ENCODE results near the gene EDEM3.
"Not testable (repeated sequence)": the region's sequence is repeated elsewhere in the genome, so short reads cannot be mapped to it uniquely, and the experiment has no call there.

The EDEM3 gene

DNA sequence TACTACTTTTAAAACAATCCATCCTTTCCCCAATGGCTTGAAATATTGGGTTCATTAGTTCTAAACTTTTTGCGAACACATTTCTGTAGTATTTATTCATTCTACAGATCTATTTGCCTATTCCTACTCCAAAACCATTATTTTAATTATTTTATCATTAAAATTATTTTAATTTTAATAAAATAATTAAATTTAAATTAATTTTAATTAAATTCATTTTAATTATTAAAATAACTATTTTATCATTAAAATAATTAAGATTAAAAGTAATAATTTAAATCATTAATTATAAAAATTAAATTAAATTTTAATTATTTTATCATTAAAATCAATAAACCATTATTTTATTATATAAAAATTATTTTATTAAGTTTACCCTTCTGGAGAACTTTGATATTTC lies 15.6 kb downstream of the EDEM3 start:
- DNase-seq = no peak

DNA sequence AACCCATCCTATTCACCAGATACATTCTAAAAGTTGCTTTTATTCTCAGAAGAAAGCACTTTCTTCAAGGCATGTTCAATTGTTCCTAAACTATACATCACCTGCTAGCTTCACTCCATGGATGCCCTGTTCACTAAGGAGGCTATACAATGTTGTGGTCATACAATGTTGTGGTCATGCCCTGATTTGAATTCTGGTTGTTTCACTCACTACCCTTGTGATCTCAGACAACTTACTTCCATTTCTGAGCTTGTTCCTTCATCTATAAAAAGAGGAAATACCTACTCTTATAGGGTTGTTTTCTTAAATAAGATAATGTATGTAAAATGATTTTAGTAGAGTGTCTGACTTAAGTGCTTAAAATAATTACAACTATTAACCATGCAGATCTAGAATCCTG lies 19.7 kb downstream of the EDEM3 start:
- no peak for DNase-seq

DNA sequence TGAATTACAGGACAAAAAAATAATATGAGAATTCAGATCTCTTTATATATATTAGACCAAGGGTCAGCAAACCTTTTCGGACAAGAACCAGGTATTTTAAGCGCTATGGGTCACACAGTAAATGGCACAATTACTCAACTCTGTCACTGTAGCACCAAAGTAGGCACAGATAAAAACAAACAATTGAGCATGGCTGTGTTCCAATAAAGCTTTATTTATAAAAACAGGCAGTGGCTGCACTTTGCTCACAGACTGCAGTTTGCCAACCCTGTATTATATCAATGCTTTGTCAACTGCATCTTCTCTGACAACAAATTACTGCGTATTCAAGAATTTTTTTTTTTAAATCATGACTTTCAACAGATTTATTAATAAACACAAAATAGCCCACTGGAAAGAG lies 29.8 kb downstream of the EDEM3 start:
- no peak for DNase-seq

DNA sequence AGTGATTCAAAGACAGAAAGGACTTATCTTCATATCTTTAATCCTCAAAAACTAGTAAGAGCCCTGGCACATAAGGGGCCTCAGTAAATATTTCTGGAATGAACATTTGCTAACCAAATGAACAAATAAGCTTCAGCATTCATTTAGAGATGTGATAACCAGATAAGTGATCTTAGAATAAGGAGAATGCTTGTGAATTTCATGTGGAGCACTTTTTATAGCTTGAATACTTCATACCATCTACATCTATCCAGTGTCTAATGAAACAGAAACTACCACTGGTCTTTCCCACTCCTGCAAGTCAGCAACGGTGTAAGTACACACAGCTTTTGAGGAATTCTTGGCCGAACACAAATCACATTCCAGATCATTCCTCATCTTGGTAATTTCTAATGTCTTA lies 38.5 kb downstream of the EDEM3 start:
- DNase-seq = no peak

DNA sequence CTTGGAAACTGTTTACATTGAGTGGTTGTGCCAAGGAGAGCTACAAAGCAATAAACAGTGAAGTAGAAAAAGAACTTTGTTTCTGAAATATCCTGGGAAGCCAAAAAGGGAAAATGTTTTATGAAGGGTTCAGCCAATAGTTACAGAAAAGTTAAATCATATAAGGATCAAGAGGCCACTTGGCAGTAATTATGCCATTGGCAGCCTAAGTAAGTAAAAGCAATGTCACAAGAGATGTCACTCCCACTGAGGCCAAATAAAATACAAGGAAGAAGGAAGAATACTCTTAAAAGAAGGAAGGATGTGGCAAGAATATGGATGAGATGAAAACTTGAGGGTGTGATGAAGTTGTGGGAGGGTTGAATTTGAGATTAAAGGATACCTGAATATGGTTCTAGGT lies 45.2 kb downstream of the EDEM3 start:
- DNase-seq = no peak

DNA sequence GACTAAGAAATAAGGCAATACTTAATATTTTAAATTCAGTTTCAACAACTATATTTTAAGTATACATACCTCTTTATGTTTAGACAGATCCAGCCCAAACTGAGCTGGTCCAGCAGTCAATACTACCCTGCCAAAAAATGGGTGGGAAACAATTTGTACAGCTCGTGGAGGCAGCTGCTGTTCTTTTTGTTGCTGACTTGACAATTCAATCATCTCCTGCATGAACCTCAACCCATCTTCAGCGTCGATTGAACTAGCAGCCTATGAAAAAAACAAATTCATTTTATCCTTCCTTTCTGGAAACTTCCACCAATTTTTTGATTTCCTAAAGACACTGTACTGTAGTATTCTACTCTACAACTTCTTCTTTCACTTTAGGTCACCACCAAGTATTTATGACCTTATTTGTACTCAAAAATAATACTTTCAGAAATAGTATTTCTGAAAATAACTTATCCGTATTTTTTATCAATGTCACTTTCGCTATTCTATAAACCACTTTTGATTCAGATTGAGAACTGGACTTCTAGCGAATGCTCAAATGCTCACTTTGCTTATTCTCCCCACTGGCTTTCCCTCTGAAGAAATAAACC lies 46.5 kb downstream of the EDEM3 start:
- no peak for DNase-seq

DNA sequence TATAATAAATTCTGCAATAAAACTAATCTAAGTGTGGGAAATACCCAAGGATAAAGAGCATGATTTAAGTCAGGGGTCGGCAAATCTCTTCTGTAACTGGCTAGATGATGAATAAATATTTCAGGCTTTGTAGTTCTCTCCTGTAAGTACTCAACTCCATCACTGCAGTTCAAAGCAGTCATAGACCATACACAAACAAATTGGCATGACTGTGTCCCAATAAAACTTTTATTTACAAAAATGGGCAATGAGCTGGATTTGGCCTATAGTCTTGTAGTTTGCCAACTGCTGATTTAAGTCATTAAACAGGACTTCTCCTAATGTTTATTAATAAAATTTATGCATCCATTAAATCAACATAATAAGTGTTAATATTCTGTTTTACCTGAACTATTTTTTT lies 49.4 kb downstream of the EDEM3 start:
- no peak for DNase-seq

DNA sequence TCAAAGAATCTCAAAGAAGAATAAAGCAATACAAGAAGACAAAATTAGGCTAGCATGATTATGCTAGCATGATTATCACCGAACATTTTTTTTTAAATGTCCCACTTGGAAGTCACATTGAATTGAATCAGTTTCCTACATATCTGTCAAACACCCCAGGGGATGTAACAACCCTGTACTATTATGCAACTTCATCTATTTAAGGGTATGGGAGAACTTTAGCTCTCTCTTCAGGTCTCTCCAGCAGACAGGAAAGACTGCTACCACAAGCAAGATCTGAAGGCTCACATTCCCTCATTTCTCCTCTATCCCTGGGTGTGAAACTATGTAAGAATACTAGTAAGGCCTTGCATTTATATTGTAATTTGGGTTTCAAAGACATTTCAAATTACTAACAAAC lies 52.8 kb downstream of the EDEM3 start:
- no peak for DNase-seq

DNA sequence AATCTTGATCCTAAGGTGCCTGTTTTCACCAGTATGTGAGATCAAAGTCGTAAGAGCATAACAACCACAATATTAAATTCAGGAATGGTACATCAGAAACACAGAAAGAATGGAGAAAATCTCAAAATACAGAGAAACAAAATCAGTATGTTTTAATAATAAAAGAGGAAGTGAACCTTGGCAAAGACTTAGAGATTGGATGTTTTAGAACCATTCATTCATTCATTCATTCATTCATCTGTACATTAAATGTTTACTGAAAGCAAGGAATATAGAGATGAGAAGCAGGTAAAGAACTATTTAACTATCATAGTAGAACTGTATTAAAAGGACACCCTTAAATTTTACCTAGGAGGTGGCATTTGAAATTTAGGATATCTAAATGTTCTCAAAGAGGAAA lies 55.7 kb downstream of the EDEM3 start:
- no peak for DNase-seq

DNA sequence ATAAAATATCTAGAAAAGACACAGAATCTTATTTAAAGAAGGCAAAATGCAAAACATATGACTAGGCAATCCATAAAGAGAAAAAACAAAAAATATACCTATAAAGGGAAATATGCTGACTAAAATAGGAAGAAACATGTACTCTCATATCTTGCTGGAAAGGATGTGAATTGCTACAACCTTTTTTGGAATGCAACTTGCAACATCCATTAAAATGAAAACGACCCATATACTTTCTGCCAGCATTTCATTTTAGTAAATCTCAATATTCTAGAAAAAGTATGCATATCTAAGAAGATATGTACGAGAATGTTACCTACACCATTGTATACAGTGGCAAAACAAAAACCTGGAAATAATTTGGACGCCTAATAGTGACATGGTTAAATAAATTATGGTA lies 56.6 kb downstream of the EDEM3 start:
- DNase-seq = no peak

DNA sequence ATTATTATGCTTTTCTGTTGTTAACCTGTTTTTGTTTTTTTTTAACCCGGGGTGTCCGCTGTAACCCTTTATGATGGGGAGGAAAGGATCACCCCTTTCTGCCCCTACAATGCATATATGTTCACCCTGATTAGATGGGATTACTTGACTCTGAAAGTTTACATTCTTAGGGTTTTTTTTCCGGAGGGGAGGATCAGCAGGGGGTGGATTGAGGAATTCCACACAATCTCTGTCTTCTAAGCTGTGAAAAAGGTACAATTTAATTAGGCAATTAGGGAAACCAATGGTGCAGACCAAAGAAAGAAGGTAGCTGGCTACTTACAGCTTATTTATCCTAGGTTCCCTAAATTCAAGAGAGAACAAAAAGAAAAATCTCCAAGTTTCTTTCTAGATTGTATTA lies 58.3 kb downstream of the EDEM3 start:
- DNase-seq = no peak

DNA sequence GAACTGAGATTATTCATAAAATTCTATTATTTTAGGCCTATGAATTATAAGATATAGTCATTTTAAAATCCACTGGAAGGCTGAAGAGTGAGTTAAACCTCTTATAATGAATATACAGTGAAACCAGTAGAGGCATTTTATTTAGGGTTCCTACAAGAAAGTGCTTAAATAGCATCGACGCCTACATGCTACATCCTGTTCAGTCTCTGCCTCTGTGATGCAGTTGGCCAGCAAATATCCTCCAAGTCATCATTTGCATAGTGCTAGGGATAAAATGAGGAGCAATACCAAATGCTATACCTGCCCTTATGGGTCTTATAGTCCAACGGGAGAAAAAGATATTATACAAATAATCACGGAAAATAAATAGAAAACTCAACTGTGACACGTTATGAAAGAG lies 59.6 kb downstream of the EDEM3 start:
- DNase-seq = no peak

DNA sequence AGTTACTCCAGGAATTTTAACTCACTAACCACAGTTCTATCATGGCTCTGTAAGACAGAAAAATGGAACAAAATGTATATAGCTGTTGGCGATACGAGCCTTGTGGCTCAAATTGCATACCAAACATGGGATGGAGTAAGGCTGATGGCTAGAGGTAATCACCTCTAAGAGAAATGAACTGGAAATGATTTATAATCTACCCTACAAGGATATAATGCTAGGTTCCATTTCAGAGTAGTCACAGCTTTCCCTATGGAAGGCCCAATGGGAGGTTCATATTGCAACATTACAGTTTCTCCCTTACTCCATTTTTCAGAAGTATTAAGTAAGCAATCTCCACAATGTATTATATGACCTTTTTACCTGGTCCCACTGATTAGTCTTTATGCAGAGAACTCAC lies 61.6 kb downstream of the EDEM3 start:
- no peak for DNase-seq

DNA sequence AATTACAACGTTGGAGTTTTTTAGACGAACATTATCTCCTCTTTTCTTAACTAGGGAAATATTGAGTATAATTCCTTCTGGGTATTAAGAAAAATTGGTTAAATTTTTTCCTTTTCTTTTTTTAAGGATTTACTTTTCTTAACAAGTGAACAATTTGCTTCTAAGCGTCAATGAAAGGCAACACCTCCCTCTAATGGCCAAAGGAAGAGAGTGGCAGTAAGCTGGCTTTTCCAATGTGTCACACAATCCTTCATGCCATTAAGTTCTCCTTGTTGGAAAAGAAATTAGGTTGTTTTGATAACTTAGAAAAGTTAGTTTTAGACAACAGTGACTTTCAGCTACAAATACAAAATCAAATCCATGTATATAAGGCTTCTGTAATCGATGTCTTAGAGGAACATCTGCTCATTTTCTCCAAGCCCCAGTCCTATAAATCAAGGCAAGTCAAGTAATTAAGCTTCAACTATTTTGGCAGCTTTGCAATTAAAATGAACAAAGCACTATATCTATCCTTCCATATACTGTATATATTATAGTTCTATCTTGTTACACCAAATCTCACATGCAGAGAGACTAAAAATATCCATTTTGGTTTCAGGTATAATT lies 62.8 kb downstream of the EDEM3 start:
- no peak for DNase-seq

DNA sequence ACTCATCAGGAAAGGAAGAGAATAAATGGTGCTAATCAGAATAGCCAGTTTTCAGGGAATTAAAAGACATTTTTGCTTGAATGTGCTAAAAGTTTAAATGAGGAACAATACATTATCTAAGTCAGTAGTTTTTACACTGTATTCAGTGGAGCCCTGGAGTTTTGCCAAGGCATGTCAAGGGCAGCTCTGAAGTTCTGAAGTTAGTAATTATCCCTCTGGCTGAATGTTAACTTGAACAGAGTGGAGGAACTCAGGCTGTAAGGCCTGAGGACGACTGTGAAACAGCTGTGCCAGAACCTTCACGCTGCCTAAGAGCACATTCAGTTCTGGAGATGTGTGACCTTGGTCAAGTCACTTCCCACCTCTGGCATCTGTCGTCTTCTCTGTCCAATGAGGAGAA lies 68.1 kb downstream of the EDEM3 start:
- no peak for DNase-seq

DNA sequence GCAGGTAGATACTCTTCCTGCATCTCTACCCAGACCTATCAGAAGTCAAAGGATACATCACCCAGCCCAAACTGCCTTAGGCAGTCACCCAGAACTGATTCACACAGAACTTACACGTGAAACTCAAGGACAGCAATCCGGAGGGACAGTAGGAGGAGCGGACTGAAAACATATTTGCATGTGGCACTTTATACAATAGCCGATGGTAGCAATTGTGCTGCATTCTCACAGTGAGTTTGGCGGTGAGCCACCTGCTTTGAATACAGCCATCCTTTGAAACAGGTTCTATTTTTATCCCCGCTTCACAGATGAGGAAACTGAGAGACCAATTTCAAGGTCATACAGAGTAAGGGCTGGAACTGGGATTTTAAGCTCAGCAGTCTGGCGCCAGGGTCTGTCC lies 69.5 kb downstream of the EDEM3 start:
- no peak for DNase-seq

DNA sequence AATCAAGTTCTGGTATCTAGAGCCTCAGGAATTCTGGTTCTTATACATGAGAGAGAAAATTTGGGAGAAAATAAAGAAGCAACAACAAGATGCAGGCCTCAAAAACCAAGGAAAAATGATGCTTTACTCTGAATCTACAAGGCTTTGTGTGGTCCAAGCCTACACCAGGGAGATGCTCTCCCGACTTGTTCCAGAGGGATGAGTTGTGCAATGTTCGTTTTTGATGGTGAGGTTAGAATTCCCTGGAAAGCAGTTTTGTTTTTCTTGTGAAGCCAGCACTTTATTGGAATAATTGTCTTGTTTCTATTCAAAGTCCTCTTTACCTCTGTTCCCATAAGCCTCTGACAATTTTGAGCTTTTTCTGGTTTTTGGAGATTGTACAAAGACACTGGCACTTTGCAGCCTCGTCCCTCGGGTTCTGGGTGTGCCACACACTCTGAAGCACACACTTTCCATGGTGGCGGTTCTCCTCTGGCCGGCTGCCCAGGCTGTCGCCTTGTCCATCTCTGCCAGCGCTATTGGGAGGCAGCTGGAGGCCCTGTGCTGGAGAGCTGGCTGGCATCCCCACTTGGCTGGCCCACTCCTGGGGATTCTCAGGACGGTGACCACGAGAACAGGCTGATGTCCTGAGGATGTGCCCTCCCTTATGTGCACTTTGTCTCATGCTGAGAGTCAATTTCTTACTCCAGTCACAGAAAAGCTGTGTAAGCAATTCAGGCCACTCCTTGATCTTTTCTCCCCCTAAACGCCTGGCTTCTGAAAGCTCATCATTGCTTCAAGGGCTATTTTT lies 70.2 kb downstream of the EDEM3 start:
- DNase-seq = no peak

DNA sequence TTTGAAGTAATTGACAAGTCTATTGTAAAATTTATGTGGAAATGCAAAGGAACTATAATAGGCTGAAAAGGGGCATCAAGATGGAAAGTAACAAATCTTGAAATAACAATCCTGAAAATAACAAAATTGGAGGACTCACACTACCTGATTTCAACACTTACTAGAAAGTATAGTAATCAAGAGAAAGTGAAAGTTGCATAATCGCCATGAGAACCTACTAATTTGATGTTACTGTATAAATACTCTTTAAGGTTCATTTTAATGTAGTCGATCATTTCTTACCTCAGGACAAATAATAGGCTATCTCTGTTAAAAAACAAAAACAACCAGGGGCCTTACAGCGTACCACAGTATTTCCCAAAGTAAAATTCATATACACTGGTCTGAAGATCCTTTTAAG lies 71.7 kb downstream of the EDEM3 start:
- DNase-seq = no peak

DNA sequence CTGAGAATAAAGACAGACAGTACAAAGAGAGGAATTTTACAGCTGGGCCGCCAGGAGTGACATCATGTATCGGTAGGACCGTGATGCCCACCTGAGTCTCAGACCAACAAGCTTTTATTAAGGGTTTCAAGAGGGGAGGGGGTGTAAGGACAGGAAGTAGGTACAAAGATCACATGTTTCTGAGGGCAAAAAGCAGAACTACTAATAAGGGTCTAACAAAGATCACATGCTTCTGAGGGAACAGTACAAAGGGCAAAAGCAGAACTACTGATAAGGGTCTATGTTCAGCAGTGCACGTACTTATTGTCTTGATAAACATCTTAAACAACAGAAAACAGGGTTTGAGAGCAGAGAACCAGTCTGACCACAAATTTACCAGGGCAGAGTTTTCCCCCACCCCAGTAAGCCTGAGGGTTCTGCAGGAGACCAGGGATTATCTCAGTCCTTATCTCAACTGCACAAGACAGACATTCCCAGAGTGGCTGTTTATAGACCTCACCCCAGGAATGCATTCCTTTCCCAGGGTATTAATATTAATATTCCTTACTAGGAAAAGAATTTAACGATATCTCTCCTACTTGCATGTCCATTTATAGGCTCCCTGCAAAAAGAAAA lies 73.9 kb downstream of the EDEM3 start:
- DNase-seq = not testable (repeated sequence)

DNA sequence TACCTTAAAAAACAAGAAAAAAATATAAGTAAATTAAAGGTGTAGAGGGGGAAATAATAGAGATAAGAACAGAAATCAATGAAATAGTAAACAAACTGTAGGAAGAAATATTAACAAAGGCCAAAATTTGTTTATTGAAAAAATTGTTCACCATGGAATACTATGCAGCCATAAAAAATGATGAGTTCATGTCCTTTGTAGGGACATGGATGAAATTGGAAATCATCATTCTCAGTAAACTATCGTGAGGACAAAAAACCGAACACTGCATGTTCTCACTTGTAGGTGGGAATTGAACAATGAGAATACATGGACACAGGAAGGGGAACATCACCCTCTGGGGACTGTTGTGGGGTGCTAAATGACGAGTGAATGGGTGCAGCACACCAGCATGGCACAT lies 75.2 kb downstream of the EDEM3 start:
- not testable (repeated sequence) for DNase-seq

DNA sequence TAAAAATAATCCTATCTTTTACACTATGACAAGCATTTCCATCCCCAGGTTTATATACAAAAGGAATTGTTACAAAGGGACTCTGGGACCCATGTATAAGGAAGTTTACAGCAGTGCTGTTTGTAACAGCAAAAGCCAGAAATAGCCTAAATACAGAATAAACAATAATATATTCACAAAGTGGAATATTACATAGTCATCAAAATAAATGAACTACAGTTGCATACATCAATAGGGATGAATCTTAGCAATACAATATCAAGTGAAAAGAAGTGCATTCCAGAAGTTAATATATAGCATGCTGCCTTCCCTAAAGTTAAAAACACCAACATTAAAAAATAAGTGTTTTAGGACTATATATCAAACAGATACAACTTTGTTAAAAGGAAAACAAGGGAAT lies 77.3 kb downstream of the EDEM3 start:
- DNase-seq = no peak

DNA sequence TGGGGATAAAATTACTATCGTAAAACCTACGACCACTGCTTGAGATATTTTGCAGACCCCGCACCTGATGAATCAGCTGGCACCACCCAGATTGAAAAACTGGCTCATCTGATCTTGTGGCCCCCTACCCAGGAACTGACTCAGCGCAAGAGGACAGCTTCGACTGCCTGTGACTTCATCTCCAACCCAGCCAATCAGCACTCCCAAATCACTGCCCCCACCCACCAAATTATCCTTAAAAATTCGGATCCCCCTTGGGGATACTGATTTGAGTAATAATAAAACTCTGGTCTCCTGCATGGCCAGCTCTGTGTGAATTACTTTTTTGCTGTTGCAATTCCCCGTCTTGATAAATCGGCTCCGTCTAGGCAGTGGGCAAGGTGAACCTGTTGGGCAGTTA lies 81.4 kb downstream of the EDEM3 start:
- no peak for DNase-seq

DNA sequence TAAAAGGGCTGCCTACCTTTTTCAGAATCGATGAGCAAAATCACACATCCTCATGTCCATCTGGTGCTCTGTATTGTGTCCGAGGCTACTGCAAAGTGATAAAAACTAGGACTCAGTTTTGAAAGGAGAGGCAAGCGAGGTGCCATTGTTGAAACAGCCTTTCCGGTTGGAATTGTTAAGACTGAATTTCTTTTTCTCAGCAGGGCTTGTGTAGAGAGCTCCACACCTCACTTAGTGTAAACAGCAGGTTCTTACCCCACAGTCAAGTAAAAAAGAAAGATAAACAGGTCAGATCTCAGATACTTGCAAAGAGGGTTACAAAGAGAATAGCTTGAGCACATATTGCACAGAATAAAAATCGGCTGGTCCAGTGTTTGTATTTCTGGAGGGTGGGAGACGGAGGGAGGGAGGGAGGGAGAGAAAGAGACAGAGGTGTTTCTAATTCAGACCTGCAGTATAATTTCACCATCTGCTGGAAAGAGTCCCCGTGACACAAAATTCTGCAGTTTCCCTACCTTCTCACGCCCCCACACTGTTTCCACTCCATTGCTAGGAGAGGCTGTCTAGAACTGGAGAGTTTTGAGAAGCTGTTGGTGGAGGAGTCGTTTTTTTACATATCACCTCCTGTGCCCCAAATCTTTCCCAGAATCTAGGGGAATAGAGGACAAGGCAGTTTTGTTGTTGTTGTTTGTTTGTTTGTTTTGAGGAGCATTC lies 82.5 kb downstream of the EDEM3 start:
- DNase-seq = no peak

DNA sequence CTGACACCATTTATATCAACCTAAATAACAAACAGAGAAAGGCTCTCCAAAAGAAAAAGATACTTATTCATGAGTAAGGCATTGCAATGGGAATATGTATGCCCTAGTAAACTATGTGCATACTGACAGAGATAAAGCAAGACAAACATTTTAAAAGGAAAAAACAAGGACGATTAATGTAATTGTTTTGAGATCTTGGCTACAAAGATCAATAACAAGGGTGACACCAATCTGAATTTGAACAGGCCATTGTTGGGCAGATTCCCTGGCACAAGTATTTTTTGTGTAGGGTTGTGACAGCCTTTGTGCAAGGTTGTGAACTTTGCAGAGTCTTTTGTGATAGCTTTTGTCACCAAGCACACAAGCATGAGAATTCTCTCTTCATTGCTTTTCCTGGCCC lies 85.3 kb downstream of the EDEM3 start:
- no peak for DNase-seq

Data from CD4-positive, alpha-beta T cell treated with Interleukin-1 beta for 1 hour (primary cell).